Left ventricle myocardium inferior (tissue), 1 donor: Measurements from ENCODE around the gene PRDM10. TPM values are rescaled to one million over a fixed set of nuclear protein-coding genes. Genes with fewer than 3 reads are reported as not detected.

Source experiments
- DNase-seq: peaks from one replicate; pipeline ENCODE4 v3.0.0-alpha.2; 2020
- H3K27ac ChIP-seq: fragments of 200-600 bp; replicated peaks from 2 replicates; pipeline ENCODE4 v1.8.0; 2021
- H3K27me3 ChIP-seq: fragments of 200-600 bp; 2 replicates; pipeline ENCODE4 v1.8.0; 2021; ENCODE audit warnings: low read depth
- H3K36me3 ChIP-seq: fragments of 200-600 bp; 2 replicates; pipeline ENCODE4 v1.8.0; 2021
- H3K4me1 ChIP-seq: fragments of 200-600 bp; 2 replicates; pipeline ENCODE4 v1.8.0; 2021
- H3K4me3 ChIP-seq: fragments of 200-600 bp; 2 replicates; pipeline ENCODE4 v1.8.0; 2021; ENCODE audit warnings: mild to moderate bottlenecking, moderate library complexity
- H3K9me3 ChIP-seq: fragments of 200-600 bp; replicated peaks from 2 replicates; pipeline ENCODE4 v1.8.0; 2021
- intact Hi-C: fragments of 100-400 bp; cut with micrococcal nuclease; formaldehyde crosslinking; loops from one replicate; pipeline ENCODE4 v1.11.0; 2022
- total RNA-seq: library from RNA; stranded (reverse); fragmentation: NEBNext Ultra II Directional; extraction: Animal tissue kit (Norgen Biotek cat#: 25700); gene quantifications from one replicate; pipeline ENCODE4 v1.2.1, GENCODE V29; 2021
- TF ChIP-seq, protein P1 (sequence below): fragments of 200-600 bp; IDR thresholded peaks from 2 replicates; pipeline ENCODE4 v1.8.0; 2021; ENCODE audit warnings: antibody characterized with exemption, mild to moderate bottlenecking, borderline replicate concordance
- donor health status: DM: no; HTN: yes; CAD: no; lungs with severe emphysema.

The PRDM10 gene
- total RNA-seq, 1 donor from 2014 or later = 5.4 TPM

DNA sequence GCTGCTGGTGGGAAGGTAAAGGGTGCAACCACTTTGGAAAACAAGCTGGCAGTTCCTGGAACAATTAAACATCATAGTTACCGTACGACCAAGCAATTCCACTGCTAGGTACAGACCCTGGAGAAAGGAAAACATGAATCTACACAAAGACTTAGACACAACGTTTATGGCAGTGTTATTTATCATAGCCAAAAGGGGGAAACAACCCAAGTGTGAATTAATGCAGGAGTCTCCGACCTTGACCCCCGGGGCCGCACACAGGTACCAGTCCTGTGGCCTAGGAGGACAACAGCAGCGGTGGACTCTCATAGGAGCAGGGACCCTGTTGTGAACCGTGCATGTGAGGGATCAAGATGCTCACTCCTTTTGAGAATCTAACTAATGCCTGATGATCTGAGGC lies 22.5 kb downstream of the PRDM10 start:
- H3K27ac ChIP-seq = no peak overlapping the region
- no peak for DNase-seq
- no peaks in the 10 kb centered on the region for H3K4me1 ChIP-seq
- TF ChIP-seq, protein P1, sequence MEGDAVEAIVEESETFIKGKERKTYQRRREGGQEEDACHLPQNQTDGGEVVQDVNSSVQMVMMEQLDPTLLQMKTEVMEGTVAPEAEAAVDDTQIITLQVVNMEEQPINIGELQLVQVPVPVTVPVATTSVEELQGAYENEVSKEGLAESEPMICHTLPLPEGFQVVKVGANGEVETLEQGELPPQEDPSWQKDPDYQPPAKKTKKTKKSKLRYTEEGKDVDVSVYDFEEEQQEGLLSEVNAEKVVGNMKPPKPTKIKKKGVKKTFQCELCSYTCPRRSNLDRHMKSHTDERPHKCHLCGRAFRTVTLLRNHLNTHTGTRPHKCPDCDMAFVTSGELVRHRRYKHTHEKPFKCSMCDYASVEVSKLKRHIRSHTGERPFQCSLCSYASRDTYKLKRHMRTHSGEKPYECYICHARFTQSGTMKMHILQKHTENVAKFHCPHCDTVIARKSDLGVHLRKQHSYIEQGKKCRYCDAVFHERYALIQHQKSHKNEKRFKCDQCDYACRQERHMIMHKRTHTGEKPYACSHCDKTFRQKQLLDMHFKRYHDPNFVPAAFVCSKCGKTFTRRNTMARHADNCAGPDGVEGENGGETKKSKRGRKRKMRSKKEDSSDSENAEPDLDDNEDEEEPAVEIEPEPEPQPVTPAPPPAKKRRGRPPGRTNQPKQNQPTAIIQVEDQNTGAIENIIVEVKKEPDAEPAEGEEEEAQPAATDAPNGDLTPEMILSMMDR = no peak
- no peak overlapping the region for H3K4me3 ChIP-seq
- intact Hi-C loops = no loop called here
- no peaks in the 10 kb centered on the region for H3K36me3 ChIP-seq
- H3K27me3 ChIP-seq = no peaks in the 10 kb centered on the region
- no peaks in the 10 kb centered on the region for H3K9me3 ChIP-seq

- TF ChIP-seq, protein P1 = no peak
- intact Hi-C loops = no loop called here
- no peaks in the 10 kb centered on the region for H3K36me3 ChIP-seq
- no peaks in the 10 kb centered on the region for H3K9me3 ChIP-seq
- no peak overlapping the region for H3K27ac ChIP-seq
- DNase-seq = no peak
- no peaks in the 10 kb centered on the region for H3K27me3 ChIP-seq
- H3K4me1 ChIP-seq = peaks cover 4% of the 10 kb centered on the region
- H3K4me3 ChIP-seq = no peak overlapping the region
Measured at GRCh38 chr11:129979046-129979605, 23.5 kb downstream of the PRDM10 start.

DNA sequence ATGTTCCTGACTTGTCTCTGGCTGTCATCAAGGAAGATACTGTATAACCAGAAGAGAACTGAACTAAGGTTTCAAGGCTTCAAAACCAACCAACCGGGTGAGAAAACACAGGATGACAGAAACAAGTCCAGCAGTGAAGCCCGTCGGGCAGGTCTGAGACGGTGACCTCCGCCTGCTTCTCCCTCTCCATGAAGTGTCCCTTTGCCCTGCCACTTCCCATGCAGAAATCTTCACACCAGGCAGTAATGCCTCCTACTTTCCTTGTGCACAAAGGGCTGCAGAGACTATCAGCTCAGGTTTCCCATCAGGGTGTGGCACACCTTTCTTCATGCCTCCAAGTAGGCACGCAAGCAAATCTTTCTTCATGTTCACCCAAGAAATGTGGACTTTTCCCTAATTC lies 24.2 kb downstream of the PRDM10 start:
- Histone ChIP-seq H3K4me1 (peaks cover 10% of the 10 kb centered on the region), H3K9me3 (no peaks in the 10 kb centered on the region), H3K36me3 (no peaks in the 10 kb centered on the region), H3K27ac (no peak overlapping the region), H3K27me3 (no peaks in the 10 kb centered on the region), H3K4me3 (no peak overlapping the region)
- TF ChIP-seq, protein P1 = no peak
- no peak for DNase-seq
- intact Hi-C loops = no loop called here

GRCh38 chr11:129976328-129976727 lies 26.3 kb downstream of the PRDM10 start:
- Histone ChIP-seq H3K27me3 (no peaks in the 10 kb centered on the region), H3K9me3 (no peaks in the 10 kb centered on the region), H3K4me1 (peaks cover 22% of the 10 kb centered on the region), H3K27ac (no peak overlapping the region), H3K36me3 (no peaks in the 10 kb centered on the region), H3K4me3 (no peak overlapping the region)
- no peak for DNase-seq
- intact Hi-C loops = no loop called here
- TF ChIP-seq, protein P1 = no peak

- peaks cover 22% of the 10 kb centered on the region for H3K4me1 ChIP-seq
- TF ChIP-seq, protein P1 = no peak
- no peak overlapping the region for H3K27ac ChIP-seq
- H3K4me3 ChIP-seq = no peak overlapping the region
- H3K27me3 ChIP-seq = no peaks in the 10 kb centered on the region
- no peaks in the 10 kb centered on the region for H3K36me3 ChIP-seq
- intact Hi-C loops = no loop called here
- H3K9me3 ChIP-seq = no peaks in the 10 kb centered on the region
- DNase-seq = no peak
Measured at GRCh38 chr11:129975543-129975942, 27.1 kb downstream of the PRDM10 start.
